ENCODE data around the gene KCNJ14.

The KCNJ14 gene

DNA sequence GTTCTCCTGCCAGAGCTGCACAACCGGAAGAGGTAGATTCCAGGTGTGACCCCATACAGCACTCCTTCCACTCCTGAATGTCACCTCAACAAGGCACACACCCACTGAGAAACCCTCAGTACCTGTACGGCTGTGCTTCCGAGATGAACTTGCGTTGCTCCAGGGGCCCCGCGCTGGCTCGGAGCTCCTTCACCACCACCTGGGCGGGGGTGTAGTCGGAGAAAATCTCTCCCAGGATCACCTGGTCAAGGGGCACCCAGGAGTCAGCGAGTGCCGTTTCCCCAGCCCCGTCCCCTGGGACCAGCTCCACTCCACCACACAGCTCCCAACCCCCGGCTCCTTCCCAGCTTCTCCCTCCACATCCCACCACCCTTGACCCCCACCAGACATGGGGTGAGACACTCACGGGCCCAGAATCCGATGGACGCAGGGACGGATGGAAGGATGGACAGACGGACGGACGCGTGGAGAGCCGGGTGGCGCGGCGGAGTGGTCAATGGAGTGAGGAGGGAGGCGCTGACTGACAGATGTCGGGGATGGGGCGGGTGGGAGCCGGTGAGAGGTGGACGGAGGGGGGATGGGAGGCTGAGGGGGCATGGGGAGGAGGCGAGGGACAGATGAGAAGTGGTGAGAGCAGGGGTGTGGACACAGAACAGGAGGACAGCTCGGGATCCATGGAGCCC lies 53.5 kb downstream of the KCNJ14 start:
- no peak for DNase-seq (ENCODE audit: low spot score)

DNA sequence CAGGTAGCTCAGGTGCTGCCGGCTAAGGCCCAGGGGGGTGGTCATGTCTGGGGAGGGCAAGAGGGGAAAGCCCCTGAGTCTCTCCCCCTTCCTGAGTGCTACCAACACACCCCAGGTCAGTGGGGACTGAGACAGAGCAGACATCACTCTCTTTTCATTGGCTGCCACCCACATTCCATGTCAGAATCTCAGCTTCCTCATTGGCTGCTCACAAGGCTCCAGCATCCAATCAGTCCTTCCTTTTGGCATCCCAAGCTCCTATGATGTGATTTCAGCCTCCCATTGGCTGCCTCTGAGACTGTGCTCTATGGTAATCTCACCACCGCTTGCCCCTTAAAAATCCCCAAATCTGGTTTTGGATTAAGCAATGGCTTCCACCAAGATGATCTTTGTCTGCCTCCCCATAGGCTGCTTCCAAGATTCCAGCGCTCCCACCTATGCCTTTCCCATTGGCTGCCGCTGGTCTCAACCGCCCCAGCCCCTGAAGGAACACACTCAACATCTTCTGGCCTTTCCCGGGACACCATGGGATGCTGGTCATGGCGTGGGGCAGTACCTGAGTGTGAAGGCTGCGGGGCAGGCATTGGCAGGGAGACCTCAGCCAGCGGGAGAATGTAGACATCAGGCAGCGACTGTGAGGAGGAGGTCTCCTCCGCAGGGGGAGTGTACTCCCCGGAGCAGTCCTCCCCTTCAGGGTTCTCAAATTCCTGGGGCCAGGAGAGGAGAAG lies 54.3 kb downstream of the KCNJ14 start:
- DNase-seq (ENCODE audit: low spot score), result no peak

DNA sequence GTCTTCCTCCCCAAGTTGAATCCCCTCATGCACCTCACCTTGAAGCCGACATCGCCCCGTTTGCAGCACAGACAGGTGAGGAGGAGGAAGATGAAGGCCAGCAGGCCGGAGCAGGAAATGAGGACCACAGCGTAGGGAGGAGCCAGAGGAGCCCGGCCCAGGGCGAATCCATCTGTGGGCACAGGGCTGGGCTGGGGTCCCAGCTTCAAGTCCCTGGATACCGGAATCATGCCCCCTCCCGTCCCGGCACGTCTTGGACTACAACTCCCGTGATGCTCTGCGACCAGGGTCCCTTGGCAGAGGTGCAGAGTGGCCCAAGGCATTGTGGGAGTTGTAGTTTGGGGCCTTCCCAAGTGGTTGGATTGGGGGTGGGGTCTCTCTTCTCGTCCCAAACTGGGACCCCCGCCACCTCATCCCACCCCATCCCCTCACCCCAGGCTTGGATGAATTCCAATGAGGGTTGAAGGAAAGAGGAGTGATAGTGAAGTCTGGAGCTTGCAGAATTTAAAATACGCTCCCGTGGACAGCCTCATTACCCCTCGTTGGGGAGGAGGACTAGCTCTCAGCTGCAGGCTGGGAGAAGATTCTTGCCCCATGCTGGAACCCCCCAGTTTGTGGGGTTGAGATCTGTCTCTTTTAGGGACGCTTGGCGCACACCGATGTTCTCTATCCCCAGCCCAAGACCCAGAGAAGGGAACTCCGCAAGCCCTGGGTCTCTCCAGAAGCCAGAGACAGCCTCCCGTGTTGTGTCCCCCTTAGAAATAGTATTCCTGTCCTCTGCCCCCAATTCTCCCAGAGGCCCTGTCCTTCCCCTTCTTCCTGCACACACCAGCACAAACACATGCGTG lies 55.3 kb downstream of the KCNJ14 start:
- DNase-seq (ENCODE audit: low spot score), result no peak

DNA sequence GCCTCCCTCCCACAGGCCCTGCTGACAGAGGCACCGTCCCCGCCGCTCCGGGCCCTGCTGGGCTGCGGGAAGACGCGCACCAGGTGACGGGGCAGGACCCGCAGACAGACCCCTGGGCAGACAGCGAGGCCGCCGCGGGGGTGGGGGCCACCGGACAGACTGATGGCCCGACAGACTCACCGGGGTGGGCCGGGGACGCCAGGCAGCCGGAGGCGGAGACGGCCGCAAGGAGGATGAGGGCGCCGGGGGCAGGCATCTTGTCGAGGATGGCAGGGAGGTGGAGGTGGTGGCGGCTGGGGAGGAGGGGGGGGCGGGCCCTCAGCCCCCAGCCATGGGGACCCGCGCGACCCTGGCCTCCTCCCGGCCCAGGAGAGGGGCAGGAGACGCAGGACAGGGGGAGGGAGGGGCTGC lies 56.0 kb downstream of the KCNJ14 start:
- no peak for DNase-seq (ENCODE audit: low spot score)

GRCh38 chr19:48511800-48512503 lies 56.6 kb downstream of the KCNJ14 start, which contains the start of gene LMTK3:
LMTK3 (minus strand) TSS chr19:48511835; CDS start chr19:48511576, 259 bp downstream.
- DNase-seq (ENCODE audit: low spot score), result no peak

- DNase-seq (ENCODE audit: low spot score), result no peak
Observed at GRCh38 chr19:48512504-48513288, 57.3 kb downstream of the KCNJ14 start.

- DNase-seq (ENCODE audit: low spot score), result peak; percentile 92
Observed at GRCh38 chr19:48513289-48514122, 58.1 kb downstream of the KCNJ14 start.

DNA sequence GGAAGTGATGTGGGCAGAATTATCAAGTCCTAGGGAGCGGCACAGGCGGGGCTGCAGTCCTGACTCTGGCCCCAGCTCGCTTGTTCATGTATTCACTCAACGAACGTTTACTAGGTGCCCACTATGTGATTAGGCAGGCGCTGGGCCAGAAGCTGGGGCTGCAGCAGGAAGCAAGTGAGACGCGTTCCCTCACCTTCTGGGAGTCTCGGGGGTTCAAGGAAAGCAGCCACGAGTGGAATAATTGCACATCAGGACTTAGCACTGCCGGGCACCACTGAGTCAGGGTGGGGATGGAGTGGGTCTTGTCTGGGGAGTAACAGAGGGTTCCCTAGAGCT lies 58.7 kb downstream of the KCNJ14 start:
- DNase-seq (ENCODE audit: low spot score), result no peak

DNA sequence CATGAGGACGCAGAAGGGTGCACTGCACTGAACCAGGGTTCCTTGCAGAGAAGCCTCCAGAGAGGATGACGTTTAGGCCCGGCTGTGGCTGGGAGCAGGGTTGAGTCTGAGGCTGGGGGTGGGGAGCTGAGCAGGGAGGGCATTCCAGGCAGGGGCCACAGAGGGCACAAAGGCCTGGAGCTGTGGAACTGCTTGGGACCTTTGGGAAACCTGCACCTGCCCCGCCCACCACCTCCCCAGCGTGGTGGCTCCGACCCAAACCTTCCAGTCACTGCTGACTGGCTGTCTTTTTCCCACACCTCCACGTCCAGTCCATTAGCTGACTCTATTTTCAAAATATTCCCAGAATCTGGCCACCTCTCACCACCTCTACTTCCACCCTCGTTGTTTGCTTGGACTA lies 61.2 kb downstream of the KCNJ14 start:
- no peak for DNase-seq (ENCODE audit: low spot score)
